Activated T-cell treated with anti-CD3 and anti-CD28 coated beads for 24 hours (primary cell): ENCODE results near the gene TGFBI.

ENCODE experiments used
- DNase-seq: peaks from one replicate; pipeline ENCODE4 v3.0.0-alpha.2; 2020; ENCODE audit warnings: low read depth

Gene TGFBI

DNA sequence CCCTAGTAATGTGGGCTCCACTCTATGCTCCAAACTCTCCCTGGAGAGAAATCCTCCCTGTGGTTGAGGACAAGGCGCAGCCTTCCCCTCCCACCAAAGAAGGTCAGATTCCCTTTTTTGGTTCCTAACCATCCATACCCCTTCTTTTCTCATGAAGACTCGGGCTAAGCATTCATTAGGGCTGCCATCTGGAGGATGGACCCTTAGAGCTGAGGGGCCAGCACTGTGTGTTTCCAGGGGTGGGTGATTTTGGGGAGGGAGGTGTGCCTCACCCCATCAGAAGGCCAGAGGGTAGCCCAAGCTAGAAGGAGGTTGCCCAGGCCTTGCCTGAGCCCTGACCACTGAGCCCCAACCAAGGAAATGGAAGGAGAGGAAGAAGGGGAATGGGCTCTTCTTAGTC is 36.8 kb downstream of the TGFBI start:
- no peak for DNase-seq

DNA sequence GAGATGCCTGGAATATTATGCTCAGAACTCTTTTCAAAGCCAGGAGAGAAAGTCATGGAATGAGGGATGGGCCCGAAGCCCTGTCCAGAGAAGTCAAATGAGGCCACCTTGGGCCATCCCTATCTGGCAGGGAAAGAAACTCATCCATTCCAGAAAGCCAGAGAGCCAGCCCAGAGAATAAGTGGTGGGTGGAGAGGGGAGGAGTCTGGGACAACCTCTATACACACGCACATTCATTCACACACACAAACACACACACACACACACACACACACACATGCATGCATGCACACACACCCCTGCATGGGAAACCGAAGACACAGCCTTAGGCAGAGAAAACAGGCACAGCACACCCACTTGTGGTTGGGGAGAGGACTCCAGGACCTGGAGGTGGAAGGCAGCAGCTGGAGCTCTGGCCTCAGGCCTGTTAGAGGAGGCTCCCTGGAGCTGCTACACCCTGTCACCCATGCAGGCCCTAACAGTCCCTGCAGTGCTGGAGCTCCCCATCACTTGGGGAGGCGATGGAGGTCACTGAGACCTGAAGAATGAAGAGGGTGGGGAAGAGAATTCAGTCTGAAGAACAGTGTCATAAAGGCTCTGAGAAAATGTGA is 38.0 kb downstream of the TGFBI start:
- DNase-seq, result no peak

- no peak for DNase-seq
Measured at GRCh38 chr5:136067422-136067821, 38.6 kb downstream of the TGFBI start.

DNA sequence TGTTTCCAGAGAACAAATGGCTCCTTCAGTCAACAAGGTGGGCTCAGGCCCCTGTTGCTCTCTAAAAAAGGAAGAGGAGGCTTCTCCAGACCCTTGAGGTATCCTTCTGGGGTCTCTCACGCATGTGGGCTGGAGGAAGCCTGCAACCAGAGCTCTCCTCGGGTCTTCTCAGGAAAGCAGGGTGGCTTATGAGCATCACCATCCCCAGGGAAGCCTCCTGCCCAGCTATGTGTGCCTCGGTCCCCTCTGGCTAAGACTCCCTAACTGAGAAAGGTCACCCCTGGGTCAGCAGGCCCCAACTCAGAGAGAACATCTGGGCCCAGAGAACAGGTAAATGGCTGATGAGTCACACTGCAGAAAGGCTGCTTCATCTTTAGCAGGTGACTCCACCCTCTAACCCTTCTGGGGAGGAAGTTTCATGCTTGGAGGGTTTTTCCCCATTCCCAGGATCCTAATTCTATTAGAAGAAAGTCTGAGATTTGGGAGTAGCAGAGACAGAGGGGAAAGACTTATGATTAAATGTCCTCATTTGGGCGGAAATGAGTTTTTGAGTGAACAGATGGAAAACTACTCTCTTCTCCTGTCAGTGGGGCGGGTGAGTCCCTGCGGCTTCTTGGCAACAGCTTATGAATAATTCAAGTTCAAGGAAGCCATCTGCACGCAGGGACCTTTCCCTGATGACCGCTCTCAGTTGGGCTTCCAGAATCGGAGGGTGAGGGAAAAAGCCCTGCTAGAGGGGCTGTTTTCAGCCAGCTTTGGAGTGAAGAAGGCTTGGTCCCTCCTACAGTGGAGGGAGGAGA is 41.9 kb downstream of the TGFBI start:
- no peak for DNase-seq

DNA sequence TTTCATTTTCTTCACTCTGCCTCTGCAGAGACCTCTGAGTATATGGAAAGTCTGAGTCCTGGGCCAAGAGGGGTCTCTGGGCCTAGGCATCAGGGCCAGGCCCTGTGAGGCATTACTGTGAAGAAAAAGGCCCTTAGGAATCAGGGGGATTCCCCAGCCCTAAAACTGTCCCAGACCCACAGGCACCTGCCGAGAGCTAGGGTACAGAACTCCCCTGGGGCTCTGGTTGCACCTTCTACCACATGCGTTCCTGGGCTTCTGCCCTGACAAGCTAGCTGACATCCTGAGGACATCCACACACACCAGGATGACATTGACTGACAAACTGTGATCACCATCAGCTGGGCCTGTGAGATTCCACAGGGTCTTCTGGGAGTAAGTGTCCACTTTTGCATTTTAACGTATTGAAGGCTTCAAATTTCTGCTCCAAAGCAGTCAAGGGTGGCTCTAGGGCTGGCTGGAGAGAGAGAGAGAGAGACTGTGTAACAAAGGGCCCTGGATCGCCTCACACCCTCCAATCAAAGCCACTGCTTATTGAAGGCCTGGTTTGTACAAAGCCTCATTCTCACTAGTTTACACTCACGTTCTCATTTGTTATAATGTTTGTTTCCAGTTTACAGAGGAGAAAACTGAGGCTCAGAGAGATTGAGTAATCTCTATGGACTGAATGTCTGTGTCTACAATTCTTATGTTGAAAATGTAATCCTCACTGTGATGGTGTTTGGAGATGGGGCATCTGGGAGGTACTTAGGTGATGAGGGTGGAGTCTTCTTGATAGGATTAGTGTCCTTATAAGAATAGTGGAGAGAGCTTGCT is 45.1 kb downstream of the TGFBI start:
- DNase-seq, result no peak

DNA sequence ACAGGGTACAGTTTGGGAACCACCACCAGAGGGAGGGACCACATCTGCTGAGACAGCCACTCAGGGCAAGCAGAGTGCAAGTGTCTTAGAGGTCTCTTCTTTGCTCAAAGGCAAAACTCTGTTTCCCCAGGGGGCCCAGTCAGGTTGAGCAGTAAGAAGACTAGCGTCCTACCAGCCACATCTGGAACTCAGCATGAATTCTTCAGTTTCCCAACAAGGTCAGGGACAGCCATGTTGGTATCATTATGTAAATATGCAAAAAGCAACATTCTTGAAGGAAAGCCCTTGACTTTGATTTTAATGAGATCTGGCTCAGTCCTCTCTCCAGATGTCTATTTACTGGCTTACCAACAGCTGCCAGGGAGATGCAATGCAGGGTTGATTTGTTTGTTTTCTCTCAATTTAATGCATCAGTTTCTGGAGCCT is 46.7 kb downstream of the TGFBI start:
- DNase-seq, result no peak

DNA sequence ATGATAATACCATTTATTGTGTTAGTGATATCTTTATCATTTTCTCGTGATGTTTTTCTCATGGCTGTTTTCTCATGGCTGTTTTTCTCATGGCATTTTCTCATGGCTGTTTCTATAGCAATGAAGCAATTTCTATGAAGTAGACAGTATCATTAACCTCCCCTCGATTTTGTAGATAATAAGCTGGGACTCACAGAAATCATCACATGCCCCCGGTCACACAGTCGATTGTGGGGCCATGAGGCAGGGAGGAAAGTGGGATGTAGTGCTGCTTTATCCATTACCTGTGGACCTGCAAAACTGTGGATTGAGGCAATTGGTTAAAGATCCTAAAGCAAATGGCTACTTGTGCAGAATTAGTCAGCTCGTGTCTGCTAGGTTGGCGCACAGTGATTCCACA is 47.3 kb downstream of the TGFBI start:
- no peak for DNase-seq

DNA sequence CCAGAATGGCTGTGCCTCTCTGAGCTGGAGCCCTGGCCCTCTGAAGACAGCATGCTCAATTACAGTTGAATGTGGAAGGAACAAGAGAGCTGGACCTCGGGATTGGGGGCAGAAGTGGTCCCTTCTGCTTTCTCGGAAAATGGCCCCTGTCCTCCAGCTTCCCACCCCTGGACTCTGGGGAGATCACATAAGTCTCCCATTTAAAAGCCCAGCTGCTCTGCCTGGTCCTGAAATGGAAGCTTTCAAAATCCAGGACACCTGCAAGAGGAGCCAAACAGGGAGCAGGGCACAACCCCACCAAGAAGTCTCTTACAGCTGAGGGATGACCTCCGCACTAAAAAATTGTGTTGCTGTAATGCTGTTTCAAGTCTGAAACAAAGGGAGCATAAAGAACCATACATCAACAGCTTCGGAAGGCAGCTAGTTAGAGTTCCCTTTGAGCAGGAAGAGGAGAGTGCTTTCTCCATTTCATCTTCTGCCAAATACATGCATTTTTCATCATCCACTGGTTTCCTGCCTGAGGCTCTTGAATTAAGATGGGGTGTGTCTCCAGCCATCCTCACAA is 48.2 kb downstream of the TGFBI start:
- DNase-seq, result no peak

GRCh38 chr5:136079195-136079985 is 50.6 kb downstream of the TGFBI start:
- DNase-seq, result no peak

GRCh38 chr5:136080113-136080482 is 51.3 kb downstream of the TGFBI start:
- no peak for DNase-seq

DNA sequence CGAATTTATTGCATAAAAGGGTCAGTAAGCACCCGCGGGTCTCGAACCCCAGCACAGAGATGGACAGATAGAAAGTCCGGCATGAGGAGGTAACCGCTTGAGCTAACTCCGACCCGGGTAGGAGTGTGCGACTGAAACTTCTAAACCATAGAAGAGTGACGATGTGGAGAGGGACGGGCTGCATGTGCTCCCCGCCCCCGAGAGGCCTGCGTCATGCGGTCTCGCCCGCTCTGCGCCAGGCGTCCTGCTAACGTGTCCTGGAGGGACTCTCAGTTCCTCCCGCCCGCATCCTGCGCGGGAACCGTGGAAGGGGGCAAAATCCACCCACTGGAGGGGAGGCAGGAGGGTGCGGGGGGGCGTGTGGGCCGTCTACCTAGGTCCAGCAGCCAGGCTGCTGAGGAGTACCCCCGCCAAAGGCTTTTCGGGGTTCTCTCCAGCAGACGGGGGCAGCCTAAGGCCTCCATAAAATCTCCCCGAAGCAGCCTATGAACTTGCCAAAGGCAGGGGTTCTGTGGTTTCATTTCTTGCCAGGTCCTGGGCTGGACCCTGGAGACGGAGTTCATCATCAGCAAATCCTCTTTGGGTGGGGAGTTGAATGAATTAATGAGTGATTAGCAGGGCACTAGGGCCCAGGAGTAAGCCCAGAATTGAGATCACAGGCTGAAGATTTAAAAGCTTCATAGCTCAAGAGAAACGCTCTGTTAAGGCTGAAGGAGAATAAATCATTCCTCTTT is 51.9 kb downstream of the TGFBI start:
- DNase-seq, result peak; percentile 42

DNA sequence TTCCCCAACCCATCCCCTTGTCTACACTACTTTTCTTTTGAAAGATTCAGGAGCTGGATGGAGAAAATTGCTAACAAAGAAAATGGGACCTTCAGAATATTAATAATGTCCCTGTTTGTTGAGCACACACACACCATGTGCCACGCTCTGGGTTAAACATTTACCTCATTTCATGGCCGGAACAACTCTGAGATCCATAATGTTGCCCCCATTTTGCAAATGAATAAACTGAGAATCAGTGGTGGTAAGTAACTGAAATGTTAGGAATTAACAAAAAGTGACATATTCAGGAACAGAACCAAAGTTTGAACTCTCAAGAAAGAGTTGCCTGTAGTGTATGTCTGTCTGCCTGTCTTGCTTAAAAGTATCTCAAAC is 52.4 kb downstream of the TGFBI start:
- no peak for DNase-seq

GRCh38 chr5:136082390-136083193 is 53.8 kb downstream of the TGFBI start:
- peak; percentile 6 for DNase-seq

- no peak for DNase-seq
Measured at GRCh38 chr5:136084698-136085097, 55.9 kb downstream of the TGFBI start.

GRCh38 chr5:136086783-136087566 is 58.2 kb downstream of the TGFBI start:
- no peak for DNase-seq

DNA sequence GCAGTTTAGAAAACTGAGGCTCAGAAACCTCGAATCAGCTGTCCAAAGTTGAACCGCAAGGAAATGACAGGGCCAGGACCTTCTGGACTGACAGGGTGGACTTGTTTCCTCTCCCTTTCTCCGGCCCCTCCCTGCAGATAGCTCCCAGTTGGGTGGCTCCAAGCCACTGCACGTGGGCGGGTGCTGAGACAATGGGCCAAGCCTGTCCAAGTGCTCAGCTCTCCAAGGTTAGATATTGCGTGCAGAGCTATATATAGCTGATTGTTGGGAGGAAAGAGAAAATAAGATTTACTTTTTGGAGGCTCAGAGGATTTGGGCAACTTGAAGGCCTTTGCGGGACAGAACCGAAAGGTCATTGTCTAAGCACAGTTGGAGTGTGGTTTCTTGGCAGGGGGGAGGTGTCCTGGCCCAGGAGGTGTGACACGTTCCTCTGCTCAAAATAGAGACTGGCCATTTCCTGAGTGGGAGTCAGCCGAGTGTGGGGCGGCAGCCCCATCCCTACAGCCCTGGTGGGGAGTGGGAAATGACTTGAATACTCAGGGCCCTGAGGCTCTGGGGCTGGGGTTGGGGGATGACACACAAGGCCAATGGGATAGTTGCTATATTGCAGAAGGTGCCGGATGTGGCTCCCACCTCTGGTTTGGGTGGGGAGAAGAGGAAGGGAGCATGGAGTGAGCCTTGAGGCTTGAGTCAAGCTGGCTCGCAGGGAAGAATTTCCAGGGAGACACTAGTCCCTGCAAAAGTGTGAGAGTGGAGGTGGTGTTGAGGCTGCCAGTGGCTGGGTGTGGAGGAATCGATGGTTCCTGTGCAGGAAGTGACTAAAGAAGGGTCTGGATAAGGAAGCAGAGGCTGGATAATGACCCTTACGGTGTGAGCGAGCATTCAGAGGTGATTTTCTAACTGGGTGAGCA is 59.4 kb downstream of the TGFBI start:
- no peak for DNase-seq

DNA sequence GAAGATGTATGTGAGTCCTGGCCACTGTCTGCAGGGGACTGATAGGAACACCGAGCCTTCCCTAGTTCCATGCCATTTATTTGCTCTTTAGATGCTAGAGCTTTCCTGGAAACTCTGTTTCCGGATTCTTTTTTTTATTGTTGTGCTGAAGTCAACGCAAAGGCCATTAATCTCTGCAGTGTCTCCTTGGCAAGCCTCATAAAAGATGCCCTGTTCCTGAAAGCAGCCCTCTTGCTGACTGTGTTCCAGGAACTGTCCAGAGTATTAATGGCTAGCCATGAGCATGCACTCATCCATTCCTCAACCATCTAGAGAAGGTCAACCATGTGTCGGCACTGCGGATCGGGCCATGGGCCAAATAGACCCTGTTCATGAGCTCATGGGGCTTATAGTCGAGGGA is 61.0 kb downstream of the TGFBI start:
- DNase-seq, result no peak

DNA sequence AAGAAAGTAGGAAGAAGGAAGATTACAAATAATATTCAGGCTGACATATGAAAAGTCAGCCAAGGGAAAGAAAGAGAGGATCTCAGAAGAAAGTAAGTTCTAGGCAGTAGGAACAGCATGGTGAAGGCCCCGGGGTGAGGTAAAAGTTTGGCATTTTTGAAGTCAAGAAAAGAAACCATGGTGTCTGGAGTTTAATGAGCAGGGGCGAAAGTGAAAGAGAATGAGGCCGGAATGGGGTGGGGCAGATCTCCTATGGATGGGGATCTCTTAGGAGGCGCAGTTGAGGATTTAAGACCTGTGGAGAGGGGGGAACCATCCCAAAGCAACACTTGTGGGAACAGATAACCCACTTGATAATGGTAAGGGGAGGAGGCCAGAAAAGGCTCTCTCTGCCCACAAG is 61.5 kb downstream of the TGFBI start:
- no peak for DNase-seq
